GM12872 (cell line): ENCODE data around the gene EXD3.

Source experiments
- CTCF ChIP-seq: IDR thresholded peaks from 3 replicates; pipeline ENCODE4 v1.5.1; 2011; ENCODE audit warnings: low read depth, mild to moderate bottlenecking, low read length, moderate library complexity; ENCODE audit not compliant: insufficient read depth

The EXD3 gene

GRCh38 chr9:137313326-137313936 is 109.5 kb downstream of the EXD3 start:
- no peak for TF ChIP-seq CTCF

- no peak for TF ChIP-seq CTCF
Observed at GRCh38 chr9:137312852-137313325, 110.1 kb downstream of the EXD3 start.

- TF ChIP-seq CTCF = no peak
Observed at GRCh38 chr9:137311986-137312851, 110.7 kb downstream of the EXD3 start.

GRCh38 chr9:137311171-137311985 is 111.6 kb downstream of the EXD3 start:
- no peak for TF ChIP-seq CTCF

- TF ChIP-seq CTCF = no peak
Observed at GRCh38 chr9:137310189-137311052, 112.5 kb downstream of the EXD3 start.

GRCh38 chr9:137309368-137310188 is 113.4 kb downstream of the EXD3 start:
- no peak for TF ChIP-seq CTCF
